ENCODE data around the gene PAX7. TPM values are rescaled to one million over a fixed set of nuclear protein-coding genes. Genes with fewer than 3 reads are reported as not detected.

The PAX7 gene
- not detected in 2 replicates for total RNA-seq

GRCh38 chr1:18630511-18631495, at the start of gene PAX7:
TSS of gene PAX7 (plus strand) at chr1:18630846. CDS start at chr1:18631604, 758 bp downstream.

Other genes with a start within 250 kb of the PAX7 start
- 0.36 TPM in 1 of 2 replicates, not detected in the other for gene KLHDC7A, start 149.9 kb upstream of the PAX7 start, total RNA-seq
- gene TAS1R2, start 228.8 kb downstream of the PAX7 start, total RNA-seq = not detected in 2 replicates